BE2C (cell line): ENCODE data around the gene FPR2.

Experiments
- DNase-seq: peaks from one replicate; pipeline ENCODE4 v3.0.0-alpha.2; 2020
- H3K27me3 ChIP-seq: fragments of 250-450 bp; sonication (Bioruptor Pico); 2 replicates; pipeline ENCODE4 v1.5.1; 2020; ENCODE audit warnings: mild to moderate bottlenecking
- H3K36me3 ChIP-seq: fragments of 250-450 bp; sonication (Bioruptor Pico); 2 replicates; pipeline ENCODE4 v1.5.1; 2020; ENCODE audit warnings: mild to moderate bottlenecking
- H3K4me1 ChIP-seq: fragments of 250-450 bp; sonication (Bioruptor Pico); 2 replicates; pipeline ENCODE4 v1.5.1; 2020
- H3K4me3 ChIP-seq: 2 replicates; pipeline ENCODE4 v1.5.1; 2011; ENCODE audit warnings: low read depth, low read length
- H3K9me3 ChIP-seq: fragments of 250-450 bp; sonication (Bioruptor Pico); 2 replicates; pipeline ENCODE4 v1.5.1; 2020
- CTCF ChIP-seq: IDR thresholded peaks from 2 replicates; pipeline ENCODE4 v1.5.1; 2012; ENCODE audit warnings: mild to moderate bottlenecking, low read depth, low read length

FPR2 gene

DNA sequence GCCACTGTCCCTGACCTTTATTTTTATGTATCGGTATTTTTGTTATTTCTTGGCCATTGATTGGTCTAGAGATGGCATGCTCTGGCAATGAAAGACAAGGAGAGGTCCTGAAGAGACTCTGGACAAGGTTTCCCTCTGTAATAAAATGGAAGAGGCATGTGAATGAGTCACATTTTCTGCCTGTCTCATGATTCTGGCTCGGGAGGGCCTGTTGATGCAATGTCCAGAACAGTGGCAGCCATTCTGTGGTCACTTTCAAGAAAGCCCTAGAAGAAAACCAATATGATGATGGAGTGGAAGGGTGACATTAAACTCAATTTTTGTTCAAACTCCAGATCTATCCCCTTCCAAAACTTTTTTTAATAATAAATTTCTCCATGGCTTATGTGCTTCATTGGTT lies 32.0 kb downstream of the FPR2 start:
- no peaks in the 10 kb centered on the region for H3K9me3 ChIP-seq
- H3K4me1 ChIP-seq: no peaks in the 10 kb centered on the region
- TF ChIP-seq CTCF: no peak
- no peaks in the 10 kb centered on the region for H3K27me3 ChIP-seq
- H3K36me3 ChIP-seq: no peaks in the 10 kb centered on the region
- no peak overlapping the region for H3K4me3 ChIP-seq
- DNase-seq: no peak

- H3K27me3 ChIP-seq: no peaks in the 10 kb centered on the region
- TF ChIP-seq CTCF: no peak
- H3K9me3 ChIP-seq: no peaks in the 10 kb centered on the region
- no peak overlapping the region for H3K4me3 ChIP-seq
- H3K4me1 ChIP-seq: no peaks in the 10 kb centered on the region
- DNase-seq: no peak
- no peaks in the 10 kb centered on the region for H3K36me3 ChIP-seq
These were observed 33.0 kb downstream of the FPR2 start for GRCh38 chr19:51793994-51794393.

DNA sequence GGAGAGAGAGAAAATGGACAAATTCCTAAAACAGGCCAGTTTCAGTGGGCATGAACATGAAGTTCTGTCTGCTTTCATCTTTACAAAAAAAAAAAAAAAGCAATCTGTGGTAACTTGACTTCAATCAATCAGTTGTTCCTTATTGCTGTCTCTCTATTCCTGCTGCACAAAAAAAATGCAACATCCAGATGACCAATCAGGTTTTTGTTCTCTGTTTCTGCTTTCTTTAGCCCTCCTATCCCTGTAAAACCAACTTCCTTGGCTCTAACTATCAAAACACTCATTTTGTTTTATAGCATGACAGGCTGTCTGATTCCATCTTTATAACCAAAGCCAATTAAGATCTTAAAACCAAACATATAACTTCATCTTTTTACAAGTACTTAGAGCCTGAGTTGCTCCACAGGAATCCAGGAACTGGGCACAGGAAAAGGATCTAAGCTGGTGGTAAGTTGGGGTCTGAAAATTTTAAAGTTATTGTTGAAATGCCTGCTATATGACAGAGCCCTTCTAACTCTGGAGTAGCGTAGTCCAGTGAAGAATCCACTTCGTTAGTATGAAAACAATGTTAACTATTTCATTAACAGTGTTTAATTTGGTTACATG lies 34.0 kb downstream of the FPR2 start, which contains the start of gene FPR3:
Gene FPR3 (plus strand): TSS at position 273 of the 606 bp plus-strand sequence. CDS start 28,592 bp downstream, outside the sequence.
- no peak for DNase-seq
- Histone ChIP-seq H3K9me3 (no peaks in the 10 kb centered on the region), H3K4me1 (no peaks in the 10 kb centered on the region), H3K27me3 (no peaks in the 10 kb centered on the region), H3K36me3 (no peaks in the 10 kb centered on the region), H3K4me3 (no peak within 1 kb of the TSS)
- TF ChIP-seq CTCF: no peak

- Histone ChIP-seq H3K4me1 (no peaks in the 10 kb centered on the region), H3K4me3 (no peak overlapping the region), H3K36me3 (no peaks in the 10 kb centered on the region), H3K9me3 (no peaks in the 10 kb centered on the region), H3K27me3 (no peaks in the 10 kb centered on the region)
- no peak for DNase-seq
- no peak for TF ChIP-seq CTCF
These were observed 35.3 kb downstream of the FPR2 start for GRCh38 chr19:51796195-51796679.

DNA sequence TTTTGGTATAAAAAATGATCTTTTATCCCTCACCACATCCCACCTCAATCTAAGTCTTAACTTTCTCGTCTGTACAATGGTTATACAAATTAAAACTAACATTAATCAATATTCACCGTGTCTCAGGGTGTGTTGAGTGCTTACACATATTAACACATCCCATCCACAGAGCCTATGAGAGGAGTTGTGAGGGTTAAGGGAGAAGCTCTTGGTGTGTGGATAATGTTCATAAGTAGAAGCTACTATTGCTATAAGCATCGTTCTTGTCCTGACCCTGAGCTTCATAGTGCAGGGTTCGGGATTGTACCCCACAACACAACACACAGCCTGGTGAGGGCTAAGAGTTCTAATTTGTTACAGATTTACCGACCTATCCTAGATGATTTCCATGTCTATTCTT lies 36.5 kb downstream of the FPR2 start:
- no peaks in the 10 kb centered on the region for H3K9me3 ChIP-seq
- no peaks in the 10 kb centered on the region for H3K4me1 ChIP-seq
- H3K4me3 ChIP-seq: no peak overlapping the region
- no peaks in the 10 kb centered on the region for H3K36me3 ChIP-seq
- no peak for DNase-seq
- no peaks in the 10 kb centered on the region for H3K27me3 ChIP-seq
- TF ChIP-seq CTCF: no peak

DNA sequence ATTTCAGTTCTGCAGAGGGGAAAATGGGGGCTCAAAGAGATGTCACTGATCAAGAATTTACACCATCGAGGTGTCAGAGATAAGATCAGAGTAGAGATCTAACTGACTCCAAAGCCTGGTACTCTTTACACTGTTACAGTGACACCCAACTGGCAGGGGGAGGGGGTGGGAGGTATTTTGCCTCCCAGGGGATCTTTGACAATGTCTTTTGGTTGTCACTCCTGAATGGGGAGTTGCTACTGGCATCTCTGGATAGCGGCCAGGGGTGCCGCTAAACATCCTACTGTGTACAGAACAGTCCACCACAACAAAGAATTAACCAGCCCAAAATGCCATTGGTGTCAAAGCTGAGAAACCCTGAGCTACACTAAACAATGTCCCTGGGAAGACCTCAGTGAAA lies 37.1 kb downstream of the FPR2 start:
- TF ChIP-seq CTCF: no peak
- no peak for DNase-seq
- H3K36me3 ChIP-seq: no peaks in the 10 kb centered on the region
- H3K27me3 ChIP-seq: no peaks in the 10 kb centered on the region
- H3K4me1 ChIP-seq: no peaks in the 10 kb centered on the region
- no peaks in the 10 kb centered on the region for H3K9me3 ChIP-seq
- H3K4me3 ChIP-seq: no peak overlapping the region
